ENCODE measurements around the gene PPP4R3A.
"Not testable (repeated sequence)": the region's sequence is repeated elsewhere in the genome, so short reads cannot be mapped to it uniquely, and the experiment has no call there.

Gene PPP4R3A

DNA sequence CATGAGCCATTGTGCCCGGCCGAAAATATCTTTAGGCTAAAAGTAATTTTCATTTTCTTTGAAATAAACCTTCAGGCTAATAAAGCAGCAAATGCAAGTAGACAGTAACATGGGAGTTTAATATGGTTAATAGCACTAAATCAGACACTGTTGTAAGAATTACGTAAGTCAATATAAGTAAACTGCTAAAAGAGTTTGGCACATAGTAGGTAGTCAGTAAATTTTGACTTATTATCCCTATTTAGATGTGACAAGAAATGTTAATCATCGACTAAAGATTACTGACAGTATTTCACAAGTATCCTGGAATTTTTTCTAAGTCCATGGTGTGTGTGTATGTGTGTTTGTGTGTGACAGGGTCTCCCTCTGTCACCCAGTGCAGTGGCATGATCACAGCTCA, 3.9 kb downstream of the PPP4R3A start:
- POLR2A ChIA-PET (ENCODE audit: low non-redundant PET): no interaction called here
- TF ChIP-seq, protein P1, sequence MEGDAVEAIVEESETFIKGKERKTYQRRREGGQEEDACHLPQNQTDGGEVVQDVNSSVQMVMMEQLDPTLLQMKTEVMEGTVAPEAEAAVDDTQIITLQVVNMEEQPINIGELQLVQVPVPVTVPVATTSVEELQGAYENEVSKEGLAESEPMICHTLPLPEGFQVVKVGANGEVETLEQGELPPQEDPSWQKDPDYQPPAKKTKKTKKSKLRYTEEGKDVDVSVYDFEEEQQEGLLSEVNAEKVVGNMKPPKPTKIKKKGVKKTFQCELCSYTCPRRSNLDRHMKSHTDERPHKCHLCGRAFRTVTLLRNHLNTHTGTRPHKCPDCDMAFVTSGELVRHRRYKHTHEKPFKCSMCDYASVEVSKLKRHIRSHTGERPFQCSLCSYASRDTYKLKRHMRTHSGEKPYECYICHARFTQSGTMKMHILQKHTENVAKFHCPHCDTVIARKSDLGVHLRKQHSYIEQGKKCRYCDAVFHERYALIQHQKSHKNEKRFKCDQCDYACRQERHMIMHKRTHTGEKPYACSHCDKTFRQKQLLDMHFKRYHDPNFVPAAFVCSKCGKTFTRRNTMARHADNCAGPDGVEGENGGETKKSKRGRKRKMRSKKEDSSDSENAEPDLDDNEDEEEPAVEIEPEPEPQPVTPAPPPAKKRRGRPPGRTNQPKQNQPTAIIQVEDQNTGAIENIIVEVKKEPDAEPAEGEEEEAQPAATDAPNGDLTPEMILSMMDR (conservative IDR thresholded peaks at IDR 0.05; ENCODE audit: low read depth): no peak
- DNase-seq (ENCODE audit: low spot score): no peak
- 0 out of 2 replicates have a peak overlapping the region, but pooled peaks have one; percentile 7 for H3K27ac ChIP-seq
- CTCF ChIA-PET: interaction anchor here (0.7 kb wide), 1 partner anchor 331 kb away, joined by 3 read pairs; no protein-coding TSS in a partner anchor

DNA sequence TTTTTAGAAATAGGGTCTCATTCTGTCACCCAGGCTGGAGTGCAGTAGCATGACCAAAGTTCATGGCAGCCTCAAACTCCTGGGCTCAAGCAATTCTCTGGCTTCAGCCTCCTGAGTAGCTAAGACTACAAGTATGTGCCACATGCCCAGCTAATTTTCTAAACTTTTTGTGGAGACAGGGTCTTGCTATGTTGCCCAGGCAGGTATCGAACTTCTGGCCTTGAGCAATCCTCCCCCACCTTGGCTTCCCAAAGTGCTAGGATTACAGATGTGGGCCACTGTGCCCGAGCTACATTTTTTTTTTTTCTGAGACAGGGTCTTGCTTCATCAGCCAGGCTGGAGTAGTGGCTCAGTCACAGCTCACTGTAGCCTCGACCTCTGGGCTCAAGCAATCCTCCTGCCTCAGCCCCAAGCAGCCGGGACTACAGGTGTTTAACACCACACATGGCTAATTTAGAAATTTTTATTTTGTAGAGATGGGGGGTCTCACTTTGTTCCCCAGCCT, 7.1 kb downstream of the PPP4R3A start:
- ChIA-PET CTCF (no interaction called here), POLR2A (ENCODE audit: low non-redundant PET) (no interaction called here)
- no peak for DNase-seq (ENCODE audit: low spot score)
- TF ChIP-seq, protein P1 (conservative IDR thresholded peaks at IDR 0.05; ENCODE audit: low read depth): no peak
- no peak overlapping the region for H3K27ac ChIP-seq

DNA sequence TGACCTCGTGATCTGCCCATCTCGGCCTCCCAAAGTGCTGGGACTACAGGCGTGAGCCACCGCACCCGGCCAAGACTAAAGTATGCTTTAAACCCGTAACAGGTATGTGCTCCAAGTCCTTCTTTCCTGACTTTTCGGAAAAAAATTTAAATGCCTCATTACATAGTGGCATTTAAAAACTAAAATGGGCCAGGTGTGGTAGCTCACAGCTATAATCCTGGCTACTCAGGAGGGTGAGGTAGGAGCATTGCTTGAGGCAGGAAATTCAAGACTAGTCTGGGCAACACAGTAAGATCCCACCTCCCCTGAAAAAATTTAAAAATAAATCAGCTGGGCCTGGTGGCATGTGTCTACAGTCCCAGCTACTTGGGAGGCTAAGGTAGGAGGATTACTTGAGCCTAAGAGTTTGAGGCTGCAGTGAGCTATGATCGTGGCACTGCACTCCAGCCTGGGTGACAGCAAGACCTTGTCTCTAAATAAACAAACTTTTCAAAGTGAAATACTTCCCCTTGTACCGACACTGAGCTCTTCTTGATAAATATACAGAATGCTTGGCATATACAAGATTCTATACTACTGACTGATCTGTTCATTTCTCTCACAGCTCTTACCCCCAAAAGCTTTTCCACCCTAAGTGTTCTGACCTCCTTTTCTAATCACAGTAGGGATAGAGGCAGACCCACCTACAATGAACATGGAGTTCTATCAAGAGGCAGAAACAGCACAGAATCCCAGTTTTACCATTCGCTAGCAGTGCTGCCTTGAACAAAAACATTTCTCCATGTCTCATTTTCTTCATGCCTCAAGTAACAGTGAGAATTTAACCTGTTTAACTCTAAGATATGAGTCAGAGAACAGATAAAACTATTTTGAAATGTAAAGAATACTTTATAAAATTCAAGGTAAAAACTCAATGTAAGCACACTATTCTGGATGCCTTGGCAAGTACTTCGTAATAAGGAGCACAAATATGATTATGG, 7.9 kb downstream of the PPP4R3A start:
- POLR2A ChIA-PET (ENCODE audit: low non-redundant PET): no interaction called here
- CTCF ChIA-PET: no interaction called here
- TF ChIP-seq, protein P1 (conservative IDR thresholded peaks at IDR 0.05; ENCODE audit: low read depth): no peak
- no peak for DNase-seq (ENCODE audit: low spot score)
- no peak overlapping the region for H3K27ac ChIP-seq

- CTCF ChIA-PET: no interaction called here
- TF ChIP-seq, protein P1 (conservative IDR thresholded peaks at IDR 0.05; ENCODE audit: low read depth): no peak
- H3K27ac ChIP-seq: no peak overlapping the region
- POLR2A ChIA-PET (ENCODE audit: low non-redundant PET): no interaction called here
- DNase-seq (ENCODE audit: low spot score): no peak
Observed at GRCh38 chr14:91501348-91501747, 8.8 kb downstream of the PPP4R3A start.

- DNase-seq (ENCODE audit: low spot score): no peak
- CTCF ChIA-PET: no interaction called here
- POLR2A ChIA-PET (ENCODE audit: low non-redundant PET): no interaction called here
- no peak overlapping the region for H3K27ac ChIP-seq
- TF ChIP-seq, protein P1 (conservative IDR thresholded peaks at IDR 0.05; ENCODE audit: low read depth): no peak
Observed at GRCh38 chr14:91496790-91497189, 13.3 kb downstream of the PPP4R3A start.

- DNase-seq (ENCODE audit: low spot score); POLR2A ChIA-PET (ENCODE audit: low non-redundant PET); CTCF ChIA-PET: not testable (repeated sequence)
- H3K27ac ChIP-seq: peak overlapping the region; percentile 38
Observed at GRCh38 chr14:91494392-91495065, 15.6 kb downstream of the PPP4R3A start.
